ENCODE measurements around the gene SWT1.

Gene SWT1, protein sequence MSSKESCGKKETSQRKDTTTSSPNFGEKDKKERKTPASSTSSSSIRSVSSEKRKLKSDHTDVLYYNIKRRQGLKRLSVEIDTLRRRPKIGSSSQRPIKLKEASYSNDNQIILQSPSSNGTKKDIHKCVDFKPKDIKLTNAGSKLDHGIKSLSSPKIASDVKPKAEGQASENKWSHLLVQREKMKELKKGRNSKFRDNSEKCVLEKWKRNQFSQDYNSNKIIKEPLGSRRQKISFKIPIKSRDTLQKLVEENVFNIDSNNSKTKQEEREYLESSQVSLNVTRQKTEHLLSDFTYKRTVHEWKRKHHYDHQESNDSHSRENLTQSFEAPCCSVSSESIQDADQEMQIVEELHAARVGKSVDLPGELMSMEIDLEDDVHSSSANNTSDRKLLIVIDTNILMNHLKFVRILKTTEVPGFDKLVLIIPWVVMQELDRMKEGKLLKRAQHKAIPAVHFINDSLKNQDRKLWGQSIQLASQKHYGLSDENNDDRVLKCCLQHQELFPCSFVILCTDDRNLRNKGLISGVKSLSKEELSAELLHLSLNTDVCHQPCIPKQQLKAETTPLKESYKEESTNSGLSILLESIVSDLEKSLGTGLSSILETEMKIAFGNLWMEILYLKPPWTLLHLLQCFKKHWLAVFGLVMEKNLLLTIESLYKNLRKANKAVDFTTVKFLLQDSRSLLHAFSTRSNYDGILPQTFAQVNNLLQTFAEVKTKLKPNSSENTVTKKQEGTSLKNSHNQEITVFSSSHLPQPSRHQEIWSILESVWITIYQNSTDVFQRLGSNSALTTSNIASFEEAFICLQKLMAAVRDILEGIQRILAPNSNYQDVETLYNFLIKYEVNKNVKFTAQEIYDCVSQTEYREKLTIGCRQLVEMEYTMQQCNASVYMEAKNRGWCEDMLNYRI

DNA sequence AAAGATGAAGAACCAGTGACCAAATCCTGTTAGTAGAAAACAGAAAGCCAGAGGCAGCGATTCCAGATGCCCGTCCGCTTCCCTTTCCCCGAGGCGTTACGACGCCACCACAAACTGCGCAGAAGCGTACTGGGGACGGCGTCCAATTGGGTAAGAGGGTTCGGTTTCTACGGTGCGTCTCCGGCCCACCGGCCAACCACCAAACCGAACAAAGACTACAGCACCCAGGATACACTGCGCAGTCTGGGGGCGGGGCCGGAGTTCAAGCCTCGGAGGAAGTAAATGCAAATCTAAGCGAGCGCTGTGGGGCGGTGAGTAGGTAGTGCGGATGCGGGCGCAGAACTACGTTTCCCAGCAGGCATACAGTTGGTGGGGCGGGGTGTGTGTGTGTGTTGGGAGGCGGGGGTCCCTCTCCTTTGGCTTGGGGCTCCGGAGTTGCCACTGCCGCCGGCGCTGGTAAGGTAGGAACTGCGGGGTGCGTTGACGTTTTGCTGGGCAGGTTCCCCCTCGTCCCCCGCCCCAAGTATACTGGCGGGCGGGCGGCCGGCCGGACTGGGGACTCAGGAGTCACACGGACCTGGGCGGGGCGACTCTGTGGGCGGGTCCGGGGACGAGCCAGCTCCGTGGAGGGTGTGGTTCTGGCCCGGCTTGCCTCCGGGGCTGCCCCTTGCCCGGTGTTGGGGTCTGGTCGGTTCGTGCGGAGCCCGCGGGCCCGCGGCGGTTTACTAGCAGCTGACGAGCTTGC is at the start of gene SWT1, which contains the start of gene TRMT1L:
Gene SWT1 (plus strand): TSS at position 314 of the 745 bp plus-strand sequence. CDS start 3,675 bp downstream, outside the sequence.
Gene TRMT1L (minus strand): TSS at position 100 of the 745 bp plus-strand sequence. CDS start 241 bp downstream, outside the sequence.
- H3K4me1 Mint-ChIP-seq = peaks cover 41% of the 10 kb centered on the region
- peak within 1 kb of the TSS; percentile 94 for H3K27ac Mint-ChIP-seq
- H3K9me3 Mint-ChIP-seq = no peaks in the 10 kb centered on the region
- no peaks in the 10 kb centered on the region for H3K27me3 Mint-ChIP-seq
- peaks cover 6% of the 10 kb centered on the region for H3K36me3 Mint-ChIP-seq
- H3K4me3 Mint-ChIP-seq = peak within 1 kb of the TSS; percentile 86
- ATAC-seq = peak; percentile 97

DNA sequence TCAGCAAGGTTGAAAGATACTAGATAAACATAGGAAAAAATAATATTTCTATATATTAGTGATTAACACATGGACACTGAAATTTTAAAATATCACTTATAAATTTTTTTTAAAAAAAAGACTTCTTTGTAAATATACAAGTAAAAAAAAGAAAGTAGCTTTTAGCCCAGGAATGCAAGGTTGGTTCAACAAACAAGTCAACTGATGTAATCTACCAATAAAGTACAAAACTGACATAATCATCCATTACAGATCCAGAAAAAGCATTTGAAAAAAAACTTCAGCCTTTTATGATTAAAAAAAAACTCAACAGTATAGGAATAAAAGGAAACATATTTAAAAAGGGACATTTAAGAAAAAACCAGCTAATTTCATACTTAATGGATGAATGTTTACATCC is 48.6 kb upstream of the SWT1 start:
- ATAC-seq = no peak
- Mint-ChIP-seq H3K27ac (no peak overlapping the region), H3K36me3 (peaks cover 22% of the 10 kb centered on the region), H3K9me3 (peaks cover 18% of the 10 kb centered on the region), H3K27me3 (no peaks in the 10 kb centered on the region), H3K4me3 (no peak overlapping the region), H3K4me1 (no peaks in the 10 kb centered on the region)

DNA sequence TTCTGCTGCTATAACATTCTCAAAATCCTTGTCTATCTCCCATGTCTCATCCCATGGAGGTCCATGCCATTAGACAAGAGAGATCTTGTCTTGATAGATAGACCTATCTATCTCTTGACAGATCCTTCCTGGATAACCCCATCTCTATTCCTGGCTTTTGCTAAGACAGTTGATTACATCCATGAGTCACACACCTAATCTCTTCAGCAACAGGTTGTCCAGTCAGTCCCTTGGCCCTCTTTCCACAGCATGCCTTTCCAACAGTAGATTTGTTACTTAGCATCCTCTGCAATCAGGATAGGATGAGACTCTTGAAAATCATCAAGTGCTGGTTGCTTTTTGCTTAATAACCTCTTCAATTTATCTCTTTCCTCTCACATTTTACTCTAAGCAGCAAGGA is 46.8 kb upstream of the SWT1 start:
- Mint-ChIP-seq H3K27me3 (no peaks in the 10 kb centered on the region), H3K9me3 (peaks cover 18% of the 10 kb centered on the region), H3K36me3 (peaks cover 9% of the 10 kb centered on the region), H3K4me3 (no peak overlapping the region), H3K27ac (no peak overlapping the region), H3K4me1 (no peaks in the 10 kb centered on the region)
- no peak for ATAC-seq

DNA sequence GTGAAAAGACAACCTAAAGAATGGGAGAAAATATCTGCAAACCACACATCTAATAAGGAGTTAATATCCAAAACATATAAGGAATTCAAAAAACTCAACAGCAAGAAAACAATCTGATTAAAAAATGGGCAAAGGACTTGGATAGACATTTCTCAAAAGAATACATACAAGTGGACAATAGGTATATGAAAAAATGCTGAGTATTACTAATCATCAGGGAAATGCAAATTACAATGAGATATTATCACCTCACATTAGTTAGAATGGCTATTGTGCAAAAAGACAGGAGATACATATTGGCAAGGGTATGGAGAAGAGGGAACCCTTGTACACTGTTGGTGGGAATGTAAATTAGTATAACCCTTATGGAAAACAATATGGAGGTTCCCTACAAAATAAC is 45.1 kb upstream of the SWT1 start:
- Mint-ChIP-seq H3K27ac (no peak overlapping the region), H3K9me3 (peaks cover 15% of the 10 kb centered on the region), H3K4me3 (no peak overlapping the region), H3K36me3 (peaks cover 19% of the 10 kb centered on the region), H3K27me3 (no peaks in the 10 kb centered on the region), H3K4me1 (no peaks in the 10 kb centered on the region)
- ATAC-seq = no peak

DNA sequence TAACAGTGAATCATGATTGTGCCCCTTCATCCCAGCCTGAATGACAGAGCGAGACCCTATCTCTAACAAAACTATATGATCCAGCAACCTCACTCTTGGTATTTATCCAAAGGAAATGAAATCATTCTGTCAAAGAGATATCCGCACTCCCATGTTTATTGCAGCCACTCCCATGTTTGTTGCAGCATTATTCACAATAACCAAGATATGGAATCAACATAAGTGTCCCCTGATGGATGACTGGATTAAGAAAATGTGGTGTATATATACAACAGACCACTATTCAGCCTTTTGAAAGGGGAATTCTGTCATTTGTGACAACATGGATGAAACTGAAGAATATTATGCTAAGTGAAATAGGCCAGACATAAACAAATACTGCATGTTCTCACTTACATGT is 44.6 kb upstream of the SWT1 start:
- Mint-ChIP-seq H3K9me3 (peaks cover 15% of the 10 kb centered on the region), H3K27me3 (no peaks in the 10 kb centered on the region), H3K4me3 (no peak overlapping the region), H3K4me1 (no peaks in the 10 kb centered on the region), H3K36me3 (peaks cover 24% of the 10 kb centered on the region), H3K27ac (no peak overlapping the region)
- no peak for ATAC-seq

DNA sequence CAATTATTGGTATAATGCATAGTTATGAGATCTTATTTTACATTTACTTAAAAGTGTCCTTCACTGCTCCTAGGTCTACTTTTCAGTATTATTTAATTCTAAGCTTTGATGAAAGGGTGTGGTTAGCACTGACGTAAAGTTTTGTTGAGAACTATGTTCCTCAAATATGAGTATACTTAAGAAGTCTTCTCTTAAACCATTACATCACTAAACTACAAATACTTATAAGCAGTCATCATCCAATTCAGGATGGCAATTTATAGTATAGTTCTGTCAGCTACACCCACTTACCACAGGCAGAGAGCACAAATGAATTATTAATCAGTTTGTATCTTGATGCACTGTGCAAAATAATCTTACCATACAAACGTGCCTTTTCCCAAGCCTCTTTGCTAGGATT is 27.3 kb upstream of the SWT1 start:
- peaks cover 45% of the 10 kb centered on the region for H3K36me3 Mint-ChIP-seq
- H3K9me3 Mint-ChIP-seq = peaks cover 4% of the 10 kb centered on the region
- no peaks in the 10 kb centered on the region for H3K27me3 Mint-ChIP-seq
- no peaks in the 10 kb centered on the region for H3K4me1 Mint-ChIP-seq
- H3K4me3 Mint-ChIP-seq = no peak overlapping the region
- no peak for ATAC-seq
- no peak overlapping the region for H3K27ac Mint-ChIP-seq

DNA sequence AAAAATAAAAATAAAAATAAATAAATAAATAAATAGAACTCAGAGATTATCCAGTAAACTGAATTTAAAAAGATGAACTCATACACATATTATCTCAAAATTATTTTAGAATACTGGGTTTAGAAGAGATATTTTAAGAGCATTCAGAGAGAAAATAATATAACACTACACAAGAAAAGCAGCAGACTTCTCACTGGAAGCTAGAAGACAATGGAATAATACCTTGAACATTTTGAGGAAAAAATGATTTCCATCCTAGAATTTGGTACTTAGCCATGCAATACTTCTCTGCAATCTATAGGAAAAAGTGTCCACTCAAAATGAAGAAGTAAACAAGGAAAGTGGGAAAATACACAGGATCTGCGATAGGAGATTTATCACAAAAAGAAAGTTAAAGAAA is 24.4 kb upstream of the SWT1 start:
- H3K4me3 Mint-ChIP-seq = no peak overlapping the region
- ATAC-seq = no peak
- no peaks in the 10 kb centered on the region for H3K27me3 Mint-ChIP-seq
- no peaks in the 10 kb centered on the region for H3K4me1 Mint-ChIP-seq
- peaks cover 4% of the 10 kb centered on the region for H3K9me3 Mint-ChIP-seq
- H3K27ac Mint-ChIP-seq = no peak overlapping the region
- peaks cover 62% of the 10 kb centered on the region for H3K36me3 Mint-ChIP-seq

DNA sequence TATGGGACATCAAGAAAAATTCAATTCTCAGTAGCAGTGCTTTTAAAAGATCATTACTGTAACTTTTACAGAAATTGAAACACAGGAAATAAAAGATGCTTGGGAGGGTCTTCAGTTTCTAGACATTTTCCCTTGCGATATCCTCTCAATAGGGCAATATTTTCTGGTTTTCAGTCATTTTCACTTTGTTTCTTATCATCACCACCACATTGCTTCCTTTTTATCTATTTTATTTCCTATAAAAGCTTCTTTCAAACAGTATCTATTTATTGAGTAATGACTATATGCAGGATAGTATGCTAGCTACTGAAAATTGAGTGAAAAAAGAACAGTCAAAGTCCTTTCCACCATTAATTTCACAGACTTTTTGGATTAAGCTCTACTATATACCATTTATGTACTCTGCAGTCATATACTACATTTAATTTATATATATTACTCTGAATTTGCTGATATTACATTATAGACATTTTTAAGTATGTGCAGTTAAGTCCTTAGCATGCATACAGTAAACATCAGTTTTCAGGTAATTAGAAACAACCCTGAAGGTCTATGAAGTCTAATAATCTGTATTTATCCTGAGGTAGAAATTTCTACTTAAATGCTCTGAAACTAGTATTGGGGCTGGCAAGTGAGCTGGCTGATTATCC is 18.9 kb upstream of the SWT1 start:
- no peaks in the 10 kb centered on the region for H3K9me3 Mint-ChIP-seq
- peaks cover 58% of the 10 kb centered on the region for H3K36me3 Mint-ChIP-seq
- no peak overlapping the region for H3K4me3 Mint-ChIP-seq
- H3K27me3 Mint-ChIP-seq = no peaks in the 10 kb centered on the region
- ATAC-seq = no peak
- H3K27ac Mint-ChIP-seq = no peak overlapping the region
- peaks cover 4% of the 10 kb centered on the region for H3K4me1 Mint-ChIP-seq

DNA sequence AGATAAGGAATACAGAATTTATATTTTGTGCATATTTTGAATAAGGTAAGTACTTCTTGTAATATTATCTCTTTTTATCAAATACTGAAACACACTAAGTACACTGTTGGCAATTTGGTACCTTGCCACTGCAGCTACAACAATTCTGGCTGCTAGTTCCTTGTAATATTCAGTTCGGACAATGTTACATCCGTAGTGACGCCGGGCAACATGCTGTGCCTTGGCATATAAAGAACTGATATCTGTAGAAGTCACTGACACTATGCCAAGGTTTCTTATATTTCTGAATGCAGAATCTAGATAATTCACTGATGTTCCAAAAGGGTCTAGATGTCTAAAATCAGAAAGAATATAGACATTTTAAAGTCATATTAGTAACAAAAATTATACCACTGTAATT is 17.7 kb upstream of the SWT1 start:
- Mint-ChIP-seq H3K36me3 (peaks cover 48% of the 10 kb centered on the region), H3K27me3 (no peaks in the 10 kb centered on the region), H3K4me3 (no peak overlapping the region), H3K27ac (no peak overlapping the region), H3K4me1 (peaks cover 4% of the 10 kb centered on the region), H3K9me3 (no peaks in the 10 kb centered on the region)
- no peak for ATAC-seq

DNA sequence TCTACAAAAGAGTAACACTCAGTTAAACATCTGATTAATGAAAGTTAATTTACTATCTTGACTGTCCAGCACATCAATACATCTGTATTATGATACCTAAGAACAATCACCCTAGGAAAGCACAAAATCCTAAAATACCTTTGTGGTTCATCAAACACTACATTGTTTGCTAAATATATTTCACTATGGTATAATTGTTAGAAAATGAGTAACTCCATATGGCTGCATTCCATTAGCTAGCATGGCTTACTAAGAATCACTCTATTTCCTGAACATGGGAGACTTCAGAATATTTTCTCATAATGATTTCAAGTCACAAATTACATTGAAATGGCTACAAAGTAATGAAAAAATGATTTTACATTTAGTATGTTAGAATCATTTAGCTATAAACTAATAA is 12.7 kb upstream of the SWT1 start:
- Mint-ChIP-seq H3K4me3 (no peak overlapping the region), H3K4me1 (peaks cover 7% of the 10 kb centered on the region), H3K27me3 (no peaks in the 10 kb centered on the region), H3K36me3 (peaks cover 42% of the 10 kb centered on the region), H3K27ac (no peak overlapping the region), H3K9me3 (no peaks in the 10 kb centered on the region)
- ATAC-seq = no peak

DNA sequence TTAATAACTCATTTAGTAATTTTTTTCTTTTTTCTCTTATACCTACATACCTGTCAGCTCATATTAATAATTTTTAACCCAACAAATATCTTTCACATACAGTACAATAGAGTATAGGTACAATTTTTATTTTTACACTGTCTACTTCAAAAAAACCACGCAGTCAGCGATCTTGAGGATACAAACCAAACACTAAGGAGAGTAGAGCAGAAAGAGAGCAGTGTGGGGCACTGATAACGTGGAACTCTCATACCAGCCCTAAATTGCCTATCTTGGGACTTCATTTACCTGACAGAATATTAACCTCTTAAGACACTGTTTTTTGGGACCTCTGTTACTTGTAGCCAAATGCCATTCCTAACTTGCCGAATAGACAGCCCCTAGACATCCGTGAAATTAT is 5.8 kb upstream of the SWT1 start:
- no peak for ATAC-seq
- Mint-ChIP-seq H3K27me3 (no peaks in the 10 kb centered on the region), H3K27ac (no peak overlapping the region), H3K4me1 (peaks cover 31% of the 10 kb centered on the region), H3K36me3 (peaks cover 30% of the 10 kb centered on the region), H3K9me3 (no peaks in the 10 kb centered on the region), H3K4me3 (no peak overlapping the region)

DNA sequence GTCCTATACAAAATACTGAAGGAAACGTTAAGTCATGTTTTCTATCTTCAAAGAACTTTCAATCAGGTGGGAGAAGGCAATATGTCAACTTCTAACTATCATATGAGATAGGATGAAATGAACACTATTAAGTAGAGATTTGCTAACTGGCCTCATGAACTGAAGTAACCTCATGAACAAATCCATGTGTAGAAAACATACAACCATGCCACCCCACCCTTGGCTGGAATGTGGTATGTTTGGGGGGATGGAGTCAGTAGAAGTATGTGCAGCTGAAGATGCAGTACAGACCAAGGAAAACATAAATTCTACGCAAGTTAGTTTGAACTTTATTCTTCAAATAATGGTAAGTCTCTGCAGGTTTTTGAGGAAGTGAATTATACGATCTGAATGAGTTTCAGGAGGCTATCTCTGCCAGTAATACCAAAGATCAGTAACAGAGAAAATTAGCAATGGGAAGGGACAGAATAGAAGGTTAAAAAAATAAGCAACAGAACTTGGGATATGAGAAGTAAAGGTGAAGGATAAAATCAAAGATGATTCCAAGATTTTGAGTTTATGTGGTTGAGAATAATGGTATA is 4.7 kb upstream of the SWT1 start:
- H3K27me3 Mint-ChIP-seq = no peaks in the 10 kb centered on the region
- no peak for ATAC-seq
- peaks cover 30% of the 10 kb centered on the region for H3K36me3 Mint-ChIP-seq
- H3K4me3 Mint-ChIP-seq = no peak overlapping the region
- H3K9me3 Mint-ChIP-seq = no peaks in the 10 kb centered on the region
- H3K27ac Mint-ChIP-seq = peak overlapping the region; percentile 62
- H3K4me1 Mint-ChIP-seq = peaks cover 31% of the 10 kb centered on the region

DNA sequence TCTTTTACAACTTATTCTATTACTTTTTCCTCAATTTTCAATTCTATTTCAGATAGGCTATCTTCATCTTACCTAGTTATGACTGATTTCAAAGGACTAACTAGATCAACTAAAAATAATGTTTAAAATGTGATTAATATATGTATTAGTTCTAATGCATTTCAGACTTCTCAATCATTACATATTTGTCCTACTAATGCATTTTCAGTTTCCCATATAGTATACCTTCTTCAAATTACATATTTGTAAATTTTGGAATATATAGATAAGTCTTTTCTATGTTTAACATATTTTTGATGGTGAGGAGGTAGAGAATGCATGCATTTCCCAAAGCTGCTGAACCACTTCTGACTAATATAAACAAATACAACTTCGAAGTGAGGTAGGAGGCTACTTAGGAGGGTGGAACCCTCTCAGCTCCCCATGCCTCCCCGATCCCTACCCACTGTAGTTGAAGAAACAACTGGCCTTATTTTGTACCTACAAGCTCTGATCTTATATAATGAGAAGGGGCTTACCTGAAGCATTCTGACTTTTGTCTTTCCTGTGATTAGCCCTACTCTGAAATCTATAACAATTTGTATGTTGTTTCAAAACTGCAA is 2.0 kb upstream of the SWT1 start:
- ATAC-seq = no peak
- Mint-ChIP-seq H3K36me3 (peaks cover 6% of the 10 kb centered on the region), H3K4me1 (peaks cover 37% of the 10 kb centered on the region), H3K9me3 (no peaks in the 10 kb centered on the region), H3K27me3 (no peaks in the 10 kb centered on the region), H3K27ac (peak overlapping the region; percentile 94), H3K4me3 (peak overlapping the region; percentile 12)
